Measurements from ENCODE around the gene SLC37A1.
"Not testable (repeated sequence)": the region's sequence is repeated elsewhere in the genome, so short reads cannot be mapped to it uniquely, and the experiment has no call there.

Gene SLC37A1

GRCh38 chr21:42619166-42619565 is 105.5 kb downstream of the SLC37A1 start:
- DNase-seq (ENCODE audit: low spot score) = no peak

- DNase-seq (ENCODE audit: low spot score) = no peak
Measured at GRCh38 chr21:42619841-42620240, 106.2 kb downstream of the SLC37A1 start.

- no peak for DNase-seq (ENCODE audit: low spot score)
Measured at GRCh38 chr21:42621166-42621818, 107.6 kb downstream of the SLC37A1 start.

- no peak for DNase-seq (ENCODE audit: low spot score)
Measured at GRCh38 chr21:42621819-42622177, 108.1 kb downstream of the SLC37A1 start.

GRCh38 chr21:42622284-42622683 is 108.6 kb downstream of the SLC37A1 start:
- no peak for DNase-seq (ENCODE audit: low spot score)

GRCh38 chr21:42623694-42624093 is 110.0 kb downstream of the SLC37A1 start:
- no peak for DNase-seq (ENCODE audit: low spot score)

GRCh38 chr21:42624095-42624790 is 110.6 kb downstream of the SLC37A1 start:
- no peak for DNase-seq (ENCODE audit: low spot score)

- no peak for DNase-seq (ENCODE audit: low spot score)
Measured at GRCh38 chr21:42624936-42625335, 111.3 kb downstream of the SLC37A1 start.

- no peak for DNase-seq (ENCODE audit: low spot score)
Measured at GRCh38 chr21:42626171-42626570, 112.5 kb downstream of the SLC37A1 start.

- no peak for DNase-seq (ENCODE audit: low spot score)
Measured at GRCh38 chr21:42627527-42628289, 114.1 kb downstream of the SLC37A1 start.

- not testable (repeated sequence) for DNase-seq (ENCODE audit: low spot score)
Measured at GRCh38 chr21:42628466-42629061, 114.9 kb downstream of the SLC37A1 start.

- DNase-seq (ENCODE audit: low spot score) = no peak
Measured at GRCh38 chr21:42629933-42630589, 116.4 kb downstream of the SLC37A1 start.

- no peak for DNase-seq (ENCODE audit: low spot score)
Measured at GRCh38 chr21:42630626-42631025, 117.0 kb downstream of the SLC37A1 start.
